BE2C (cell line): ENCODE measurements around the gene FERMT2.

ENCODE experiments used
- DNase-seq: peaks from one replicate; pipeline ENCODE4 v3.0.0-alpha.2; 2020
- H3K27me3 ChIP-seq: fragments of 250-450 bp; sonication (Bioruptor Pico); 2 replicates; pipeline ENCODE4 v1.5.1; 2020; ENCODE audit warnings: mild to moderate bottlenecking
- H3K36me3 ChIP-seq: fragments of 250-450 bp; sonication (Bioruptor Pico); 2 replicates; pipeline ENCODE4 v1.5.1; 2020; ENCODE audit warnings: mild to moderate bottlenecking
- H3K4me1 ChIP-seq: fragments of 250-450 bp; sonication (Bioruptor Pico); 2 replicates; pipeline ENCODE4 v1.5.1; 2020
- H3K4me3 ChIP-seq: 2 replicates; pipeline ENCODE4 v1.5.1; 2011; ENCODE audit warnings: low read depth, low read length
- H3K9me3 ChIP-seq: fragments of 250-450 bp; sonication (Bioruptor Pico); 2 replicates; pipeline ENCODE4 v1.5.1; 2020
- TF ChIP-seq, protein P1 (sequence below): IDR thresholded peaks from 2 replicates; pipeline ENCODE4 v1.5.1; 2012; ENCODE audit warnings: mild to moderate bottlenecking, low read depth, low read length

Gene FERMT2

DNA sequence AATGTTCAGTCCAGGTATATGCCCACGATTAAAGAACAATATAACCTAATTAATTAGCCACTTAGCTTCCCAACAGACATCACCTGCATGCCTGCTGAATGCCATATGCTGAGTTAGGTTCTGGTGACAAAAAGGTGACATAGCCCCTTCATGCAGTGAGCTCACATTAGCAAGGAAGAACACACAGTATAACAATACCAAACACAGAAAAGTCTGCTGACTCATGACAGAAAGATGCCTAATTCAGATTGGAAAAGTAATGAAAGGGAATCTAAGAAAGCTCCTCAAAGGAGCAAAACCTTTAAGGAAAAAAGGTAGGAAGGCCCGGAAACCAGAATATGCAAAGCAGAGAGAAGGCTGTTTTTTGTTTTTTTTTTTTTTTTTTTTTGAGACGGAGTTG lies 59.0 kb downstream of the FERMT2 start:
- DNase-seq: no peak
- Histone ChIP-seq H3K4me1 (peaks cover 13% of the 10 kb centered on the region), H3K27me3 (no peaks in the 10 kb centered on the region), H3K9me3 (no peaks in the 10 kb centered on the region), H3K36me3 (peaks cover 57% of the 10 kb centered on the region), H3K4me3 (no peak overlapping the region)
- TF ChIP-seq, protein P1, sequence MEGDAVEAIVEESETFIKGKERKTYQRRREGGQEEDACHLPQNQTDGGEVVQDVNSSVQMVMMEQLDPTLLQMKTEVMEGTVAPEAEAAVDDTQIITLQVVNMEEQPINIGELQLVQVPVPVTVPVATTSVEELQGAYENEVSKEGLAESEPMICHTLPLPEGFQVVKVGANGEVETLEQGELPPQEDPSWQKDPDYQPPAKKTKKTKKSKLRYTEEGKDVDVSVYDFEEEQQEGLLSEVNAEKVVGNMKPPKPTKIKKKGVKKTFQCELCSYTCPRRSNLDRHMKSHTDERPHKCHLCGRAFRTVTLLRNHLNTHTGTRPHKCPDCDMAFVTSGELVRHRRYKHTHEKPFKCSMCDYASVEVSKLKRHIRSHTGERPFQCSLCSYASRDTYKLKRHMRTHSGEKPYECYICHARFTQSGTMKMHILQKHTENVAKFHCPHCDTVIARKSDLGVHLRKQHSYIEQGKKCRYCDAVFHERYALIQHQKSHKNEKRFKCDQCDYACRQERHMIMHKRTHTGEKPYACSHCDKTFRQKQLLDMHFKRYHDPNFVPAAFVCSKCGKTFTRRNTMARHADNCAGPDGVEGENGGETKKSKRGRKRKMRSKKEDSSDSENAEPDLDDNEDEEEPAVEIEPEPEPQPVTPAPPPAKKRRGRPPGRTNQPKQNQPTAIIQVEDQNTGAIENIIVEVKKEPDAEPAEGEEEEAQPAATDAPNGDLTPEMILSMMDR: no peak

DNA sequence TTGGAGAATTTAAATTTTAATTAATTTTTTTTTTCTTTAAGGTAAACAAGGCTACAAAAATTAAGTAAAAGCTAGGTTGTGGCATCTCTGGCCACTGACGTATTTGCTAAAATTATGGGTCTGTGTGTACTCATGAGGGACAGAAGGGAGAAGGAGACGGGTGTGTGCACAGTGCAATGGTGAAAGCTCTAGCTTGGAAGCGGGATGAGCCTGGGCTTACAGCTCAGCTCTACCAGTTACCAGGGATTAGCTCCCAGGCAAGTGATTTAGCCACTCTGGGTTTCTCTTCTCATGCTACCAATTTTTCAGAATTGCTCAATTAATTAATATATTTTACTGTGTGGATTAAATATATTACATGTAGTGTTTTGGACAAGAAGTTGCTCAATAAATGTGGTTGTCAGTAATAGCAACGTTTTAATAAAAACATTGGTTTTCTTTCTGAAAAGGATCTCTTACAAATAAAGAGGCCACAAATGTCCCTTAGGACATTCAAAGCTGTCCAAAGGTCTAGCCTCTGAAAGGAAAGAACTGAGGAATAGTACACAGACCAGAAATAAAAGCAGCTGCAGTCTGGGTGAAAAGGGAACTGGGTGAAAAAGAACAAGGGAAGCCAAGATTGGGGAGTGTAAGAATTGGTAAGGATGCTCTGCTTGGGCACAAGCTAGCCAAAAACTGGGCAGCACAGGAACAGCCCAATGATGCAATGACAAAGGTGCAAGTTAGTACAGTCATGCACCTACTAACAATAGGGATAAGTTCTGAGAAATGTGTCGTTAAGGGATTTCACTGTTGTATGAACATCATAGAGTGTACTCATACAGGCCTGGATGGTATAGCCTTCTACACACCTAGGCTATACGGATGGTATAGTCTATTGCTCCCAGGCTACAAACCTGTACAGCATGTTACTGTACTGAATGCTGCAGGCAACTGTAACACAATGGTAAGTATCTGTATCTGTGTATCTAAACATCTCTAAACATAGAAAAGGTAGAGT lies 61.7 kb downstream of the FERMT2 start:
- Histone ChIP-seq H3K36me3 (peaks cover 75% of the 10 kb centered on the region), H3K9me3 (no peaks in the 10 kb centered on the region), H3K27me3 (no peaks in the 10 kb centered on the region), H3K4me3 (no peak overlapping the region), H3K4me1 (peaks cover 5% of the 10 kb centered on the region)
- DNase-seq: no peak
- TF ChIP-seq, protein P1: no peak

DNA sequence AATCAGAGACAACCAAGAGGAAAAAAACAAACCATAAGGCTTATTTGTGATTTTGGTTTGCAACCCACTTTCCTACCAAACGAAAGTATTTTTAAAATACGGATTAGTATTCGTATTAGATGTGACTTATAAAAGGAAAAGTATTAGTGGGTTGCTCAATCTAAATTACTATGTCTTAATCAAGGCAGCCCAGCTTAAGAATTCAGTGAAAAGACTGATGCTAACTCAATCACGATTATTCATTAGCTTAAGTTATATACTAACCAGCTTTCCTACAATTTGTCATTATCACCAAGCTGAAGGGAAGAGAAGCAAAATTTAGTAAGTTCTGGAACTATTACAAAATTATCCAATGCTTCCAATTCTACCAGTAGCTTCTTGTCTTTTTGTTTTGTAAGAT lies 62.7 kb downstream of the FERMT2 start:
- TF ChIP-seq, protein P1: no peak
- Histone ChIP-seq H3K9me3 (no peaks in the 10 kb centered on the region), H3K27me3 (no peaks in the 10 kb centered on the region), H3K36me3 (peaks cover 75% of the 10 kb centered on the region), H3K4me1 (peaks cover 5% of the 10 kb centered on the region), H3K4me3 (no peak overlapping the region)
- DNase-seq: no peak

DNA sequence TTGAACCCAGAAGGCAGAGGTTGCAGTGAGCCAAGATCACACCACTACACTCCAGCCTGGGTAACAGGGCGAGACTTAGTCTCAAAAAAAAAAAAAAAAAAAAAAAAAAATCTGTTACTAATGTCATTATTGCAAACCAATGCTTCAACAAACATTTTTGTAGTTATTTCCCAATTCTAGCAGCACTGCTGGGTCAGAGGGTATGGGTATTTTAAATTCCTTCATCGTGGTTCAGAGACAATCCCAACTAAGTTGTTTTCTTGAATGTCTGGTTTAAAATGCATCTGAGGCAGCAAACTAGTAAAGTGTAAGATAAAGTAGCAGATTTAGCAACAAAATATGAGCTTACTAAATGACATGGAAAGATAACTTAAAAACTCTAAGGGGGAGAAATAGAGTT lies 65.6 kb downstream of the FERMT2 start:
- Histone ChIP-seq H3K9me3 (no peaks in the 10 kb centered on the region), H3K4me3 (no peak overlapping the region), H3K36me3 (peaks cover 74% of the 10 kb centered on the region), H3K4me1 (no peaks in the 10 kb centered on the region), H3K27me3 (no peaks in the 10 kb centered on the region)
- no peak for DNase-seq
- TF ChIP-seq, protein P1: no peak

DNA sequence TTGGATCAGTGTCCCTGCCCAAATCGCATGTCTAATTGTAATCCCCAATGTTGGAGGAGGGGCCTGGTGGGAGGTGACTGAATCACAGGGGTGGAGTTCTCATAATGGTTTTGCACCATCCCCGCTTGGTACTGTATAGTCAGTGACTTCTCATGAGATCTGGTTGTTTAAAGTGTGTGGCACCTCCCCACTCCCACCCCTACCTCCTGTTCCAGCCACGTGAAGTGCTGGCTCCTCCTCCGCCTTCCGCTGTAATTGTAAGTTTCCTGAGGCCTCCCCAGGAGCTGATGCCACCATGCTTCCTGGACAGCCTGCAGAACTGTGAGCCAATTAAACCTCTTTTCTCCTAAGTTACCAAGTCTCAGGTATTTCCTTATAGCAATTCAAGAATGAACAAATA lies 67.2 kb downstream of the FERMT2 start:
- Histone ChIP-seq H3K27me3 (no peaks in the 10 kb centered on the region), H3K4me3 (no peak overlapping the region), H3K9me3 (no peaks in the 10 kb centered on the region), H3K36me3 (peaks cover 75% of the 10 kb centered on the region), H3K4me1 (no peaks in the 10 kb centered on the region)
- DNase-seq: no peak
- TF ChIP-seq, protein P1: no peak

DNA sequence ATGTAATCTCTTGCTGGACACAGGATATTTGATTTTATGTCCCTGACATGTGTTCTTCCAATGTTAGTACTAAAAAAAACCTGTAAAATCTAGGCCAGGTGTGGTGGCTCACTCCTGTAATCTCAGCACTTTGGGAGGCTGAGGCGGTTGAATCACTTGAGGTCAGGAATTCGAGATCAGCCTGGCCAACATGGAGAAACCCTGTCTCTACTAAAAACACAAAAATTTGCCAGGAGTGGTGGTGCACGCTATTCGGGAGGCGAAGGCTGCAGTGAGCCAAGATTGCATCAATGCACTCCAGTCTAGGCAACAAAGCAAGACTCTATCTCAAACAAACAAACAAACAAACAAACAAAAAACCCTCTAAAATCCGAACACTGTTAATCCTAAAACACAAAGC lies 68.0 kb downstream of the FERMT2 start:
- Histone ChIP-seq H3K4me3 (no peak overlapping the region), H3K4me1 (no peaks in the 10 kb centered on the region), H3K36me3 (peaks cover 75% of the 10 kb centered on the region), H3K27me3 (no peaks in the 10 kb centered on the region), H3K9me3 (no peaks in the 10 kb centered on the region)
- DNase-seq: no peak
- TF ChIP-seq, protein P1: no peak
